ENCODE measurements around the gene CDH18. TPM values are rescaled to one million over a fixed set of nuclear protein-coding genes. Genes with fewer than 3 reads are reported as not detected.

The CDH18 gene
- total RNA-seq, 1 experiment from 2014 or later, result not detected

DNA sequence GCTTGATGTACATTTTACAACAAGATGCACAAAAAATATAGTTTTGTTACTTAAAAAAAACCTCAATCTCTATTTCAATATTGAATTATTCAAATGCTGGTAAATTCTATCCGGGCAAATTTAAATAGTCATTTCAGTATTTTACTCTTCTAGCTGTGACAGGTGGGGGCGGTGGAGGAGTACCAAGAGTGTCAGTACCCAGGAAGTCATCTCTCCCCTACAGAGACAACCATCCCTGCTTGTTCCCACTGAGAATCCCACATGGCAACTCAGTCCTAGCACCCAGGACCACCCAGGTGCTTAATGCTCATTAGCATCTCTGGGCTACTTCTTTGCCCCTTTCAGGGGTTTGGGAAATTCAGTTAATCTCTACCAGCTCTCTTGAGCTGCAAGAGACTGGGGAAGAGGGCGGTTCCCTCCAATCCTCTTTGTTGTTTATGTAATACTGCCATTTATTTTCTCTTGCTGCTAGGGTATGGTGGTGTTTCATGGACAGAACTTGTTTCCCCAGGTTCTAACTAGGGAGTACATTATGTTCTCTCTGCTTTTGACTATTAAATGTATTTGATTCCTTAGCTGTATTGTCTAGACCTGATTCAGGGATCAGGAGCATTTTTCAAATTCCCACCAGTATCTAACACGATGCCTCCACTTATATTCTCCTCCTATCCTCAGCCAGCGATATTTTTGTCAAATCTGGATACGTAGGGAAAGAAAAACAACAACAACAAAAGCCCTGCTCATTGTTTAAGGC, 122.5 kb downstream of the CDH18 start:
- Histone ChIP-seq H3K27ac (ENCODE audit: low read depth, low read length) (no peak overlapping the region), H3K4me3 (replicated peaks in 1 of 2; ENCODE audit: low read depth in 1 of 2, low read length in 2 of 2) (no peak overlapping the region), H3K27me3 (ENCODE audit: insufficient read depth, low read length) (no peaks in the 10 kb centered on the region), H3K9me2 (ENCODE audit: insufficient read depth) (no peaks in the 10 kb centered on the region), H3K36me3 (ENCODE audit: control insufficient read depth in 1 of 2, insufficient read depth in 2 of 2, low read length in 2 of 2) (no peaks in the 10 kb centered on the region), H4K20me1 (ENCODE audit: insufficient read depth) (no peaks in the 10 kb centered on the region), H3K79me2 (ENCODE audit: insufficient read depth, low read length) (no peaks in the 10 kb centered on the region), H3K9ac (ENCODE audit: low read length) (no peak overlapping the region), H3K4me2 (ENCODE audit: low read length) (no peak overlapping the region), H3K4me1 (ENCODE audit: control insufficient read depth in 1 of 2, insufficient read depth in 2 of 2, low read length in 2 of 2) (no peaks in the 10 kb centered on the region), H3K9me3 (ENCODE audit: control insufficient read depth in 1 of 2, insufficient read depth in 1 of 2, low read depth in 1 of 2, low read length in 2 of 2) (peaks cover 15 to 26% of the 10 kb centered on the region in 2 experiments; a peak in 2 of 4 replicates), H2AFZ (ENCODE audit: low read depth, low read length, poor library complexity, severe bottlenecking) (no peak overlapping the region)
- ChIA-PET CTCF (no interaction called here), RAD21 (ENCODE audit: low non-redundant PET in 1 of 2, low total read pairs in 2 of 2, uncharacterized antibody in 2 of 2, unreplicated experiment in 2 of 2) (no interaction called here), POLR2A (no interaction called here)
- no TSS peak for BruUV-seq (replicated peaks)
- ATAC-seq (no peak), DNase-seq (ENCODE audit: low read depth, low spot score) (no peak)
- TF ChIP-seq, protein P1, sequence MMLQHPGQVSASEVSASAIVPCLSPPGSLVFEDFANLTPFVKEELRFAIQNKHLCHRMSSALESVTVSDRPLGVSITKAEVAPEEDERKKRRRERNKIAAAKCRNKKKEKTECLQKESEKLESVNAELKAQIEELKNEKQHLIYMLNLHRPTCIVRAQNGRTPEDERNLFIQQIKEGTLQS (IDR thresholded peaks at IDR 0.05), result no peak
- no peak for TF ChIP-seq TCF7L2 (IDR thresholded peaks at IDR 0.05; ENCODE audit: borderline replicate concordance, extremely low read depth, insufficient read depth, insufficient read length)
- no peak for TF ChIP-seq SRF (IDR thresholded peaks at IDR 0.05; ENCODE audit: low read depth)
- TF ChIP-seq, protein P2, sequence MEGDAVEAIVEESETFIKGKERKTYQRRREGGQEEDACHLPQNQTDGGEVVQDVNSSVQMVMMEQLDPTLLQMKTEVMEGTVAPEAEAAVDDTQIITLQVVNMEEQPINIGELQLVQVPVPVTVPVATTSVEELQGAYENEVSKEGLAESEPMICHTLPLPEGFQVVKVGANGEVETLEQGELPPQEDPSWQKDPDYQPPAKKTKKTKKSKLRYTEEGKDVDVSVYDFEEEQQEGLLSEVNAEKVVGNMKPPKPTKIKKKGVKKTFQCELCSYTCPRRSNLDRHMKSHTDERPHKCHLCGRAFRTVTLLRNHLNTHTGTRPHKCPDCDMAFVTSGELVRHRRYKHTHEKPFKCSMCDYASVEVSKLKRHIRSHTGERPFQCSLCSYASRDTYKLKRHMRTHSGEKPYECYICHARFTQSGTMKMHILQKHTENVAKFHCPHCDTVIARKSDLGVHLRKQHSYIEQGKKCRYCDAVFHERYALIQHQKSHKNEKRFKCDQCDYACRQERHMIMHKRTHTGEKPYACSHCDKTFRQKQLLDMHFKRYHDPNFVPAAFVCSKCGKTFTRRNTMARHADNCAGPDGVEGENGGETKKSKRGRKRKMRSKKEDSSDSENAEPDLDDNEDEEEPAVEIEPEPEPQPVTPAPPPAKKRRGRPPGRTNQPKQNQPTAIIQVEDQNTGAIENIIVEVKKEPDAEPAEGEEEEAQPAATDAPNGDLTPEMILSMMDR (IDR thresholded peaks at IDR 0.05 in 2 of 3, conservative IDR thresholded peaks at IDR 0.05 in 1 of 3; ENCODE audit: borderline replicate concordance in 1 of 3, insufficient read depth in 1 of 3, low read depth in 2 of 3, low read length in 2 of 3), result no peak
- TF ChIP-seq SIN3A (IDR thresholded peaks at IDR 0.05; ENCODE audit: low read depth), result no peak
- TF ChIP-seq YY1 (IDR thresholded peaks at IDR 0.05; ENCODE audit: extremely low read depth, insufficient replicate concordance, low read depth, low read length), result no peak
- TF ChIP-seq RAD21 (IDR thresholded peaks at IDR 0.05; ENCODE audit: low read depth), result no peak
- TF ChIP-seq POLR2A (IDR thresholded peaks at IDR 0.05; ENCODE audit: borderline replicate concordance, extremely low read depth, insufficient read depth, insufficient read length), result no peak
- TF ChIP-seq EZH2 (IDR thresholded peaks at IDR 0.05), result no peak
- no peak for TF ChIP-seq JUND (IDR thresholded peaks at IDR 0.05)
- no peak for TF ChIP-seq POLR2AphosphoS5 (IDR thresholded peaks at IDR 0.05; ENCODE audit: low read depth, low read length)
- no peak for TF ChIP-seq ZFX (IDR thresholded peaks at IDR 0.05)
- TF ChIP-seq ELF1 (IDR thresholded peaks at IDR 0.05; ENCODE audit: borderline replicate concordance, low read depth), result no peak
- intact Hi-C loops (cut with micrococcal nuclease), result no loop called here
